Natural killer cell (primary cell): ENCODE results near the gene CRAMP1. TPM values are rescaled to one million over a fixed set of nuclear protein-coding genes. Genes with fewer than 3 reads are reported as not detected.

Experiments
- ATAC-seq, 3 donors: fragments of 150-1000 bp in 2 of 3; fragments of 200-7000 bp in 1 of 3; cut with Tn5 transposase; 1 replicate in 1 of 3; 2 replicates in 2 of 3; pipeline ENCODE4 v1.10.0; 2021; ENCODE audit warnings: mild to moderate bottlenecking in 2 of 3, moderate library complexity in 2 of 3
- DNase-seq, 2 donors: peaks; one replicate each; pipeline versions ENCODE4 v3.0.0 to v3.0.0-alpha.2; 2013 to 2021; ENCODE audit warnings: mixed read lengths in 1 of 2
- H3K27ac ChIP-seq: one replicate; pipeline ENCODE4 v1.5.1; 2013; ENCODE audit warnings: mild to moderate bottlenecking, low read length
- H3K27me3 ChIP-seq: one replicate; pipeline ENCODE4 v1.6.1; 2013; ENCODE audit warnings: low read length; ENCODE audit not compliant: control insufficient read depth, insufficient read depth
- H3K36me3 ChIP-seq: one replicate; pipeline ENCODE4 v1.6.1; 2013; ENCODE audit warnings: low read length; ENCODE audit not compliant: control insufficient read depth, insufficient read depth
- H3K4me1 ChIP-seq: one replicate; pipeline ENCODE4 v1.6.1; 2013; ENCODE audit warnings: low read length; ENCODE audit not compliant: control insufficient read depth, insufficient read depth
- H3K4me3 ChIP-seq: one replicate; pipeline ENCODE4 v1.5.1; 2013; ENCODE audit warnings: low read length
- H3K9me3 ChIP-seq: one replicate; pipeline ENCODE4 v1.6.1; 2013; ENCODE audit warnings: low read length; ENCODE audit not compliant: control insufficient read depth, insufficient read depth
- H3K27ac Mint-ChIP-seq, 2 donors: one replicate each; pipeline ENCODE4 v1.8.0; 2022; ENCODE audit warnings: mild to moderate bottlenecking in 2 of 2, mixed read lengths in 2 of 2, moderate library complexity in 1 of 2
- H3K27me3 Mint-ChIP-seq, 2 donors: one replicate each; pipeline ENCODE4 v1.8.0; 2022; ENCODE audit warnings: low read depth in 2 of 2, mixed read lengths in 2 of 2
- H3K36me3 Mint-ChIP-seq: one replicate; pipeline ENCODE4 v1.8.0; 2022; ENCODE audit warnings: mixed read lengths
- H3K4me1 Mint-ChIP-seq, 2 donors: one replicate each; pipeline ENCODE4 v1.8.0; 2022; ENCODE audit warnings: mixed read lengths in 2 of 2
- H3K4me3 Mint-ChIP-seq: one replicate; pipeline ENCODE4 v1.8.0; 2022; ENCODE audit warnings: mild to moderate bottlenecking, moderate library complexity, mixed read lengths
- H3K9me3 Mint-ChIP-seq, 2 donors: one replicate each; pipeline ENCODE4 v1.8.0; 2022; ENCODE audit warnings: mixed read lengths in 2 of 2
- CTCF ChIP-seq: fragments of 200-600 bp; IDR thresholded peaks from one replicate; pipeline ENCODE4 v1.8.0; 2022; ENCODE audit warnings: antibody characterized with exemption
- WGBS: methylation state at CpG from one replicate; pipeline ENCODE4 v1.1.7; 2013; ENCODE audit warnings: missing lambda C conversion rate; ENCODE audit not compliant: insufficient coverage; 5-methylcytosine and 5-hydroxymethylcytosine counted together
- intact Hi-C: fragments of 100-400 bp; cut with micrococcal nuclease; formaldehyde crosslinking; loops from one replicate; pipeline ENCODE4 v1.14.2; 2022
- total RNA-seq, 4 donors: library from RNA; stranded (reverse); fragments of 120-200 nt in 1 of 4; gene quantifications; one replicate each; pipeline versions ENCODE4 v1.2.3 to v1.2.4, GENCODE V29; 2013 to 2022

The CRAMP1 gene
- total RNA-seq, 3 donors from 2014 or later (not counting 1 experiment from before 2014, with no cell fraction given): 47.8 to 49.8 (median 49.6) TPM

DNA sequence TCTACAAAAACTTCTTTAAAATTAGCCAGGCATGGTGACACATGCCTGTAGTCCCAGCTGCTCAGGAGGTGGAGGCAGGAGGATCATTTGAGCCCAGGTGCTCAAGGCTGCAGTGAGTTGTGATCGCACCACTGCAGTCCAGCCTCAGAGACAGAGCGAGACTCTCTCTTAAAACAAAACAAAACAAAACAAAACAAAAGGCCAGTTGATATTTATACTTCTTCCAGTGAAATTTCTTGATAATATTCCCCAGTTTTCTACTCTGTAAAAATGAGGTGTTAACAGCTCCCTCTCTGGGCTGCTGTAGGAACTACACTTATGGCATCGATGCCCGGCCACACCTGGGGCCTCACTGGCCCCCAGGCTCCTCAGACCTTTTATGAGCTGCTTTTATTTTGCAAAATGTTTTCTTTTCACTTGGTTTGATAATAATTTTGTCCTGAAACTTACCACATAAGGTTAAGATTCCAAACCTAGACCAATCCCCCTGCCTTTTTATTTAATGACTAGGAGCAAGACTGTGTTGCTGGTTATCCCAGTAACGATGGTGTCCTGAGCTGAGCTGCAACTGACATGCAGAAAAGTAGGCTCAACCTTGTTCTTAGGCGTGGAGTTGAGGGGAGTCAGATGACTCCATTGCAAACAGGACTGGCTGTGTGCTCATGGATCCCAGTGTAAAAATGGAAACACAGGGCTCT is 111.4 kb downstream of the CRAMP1 start:
- Histone ChIP-seq H3K27me3 (no peaks in the 10 kb centered on the region), H3K27ac (peak overlapping the region; percentile 43), H3K4me1 (peaks cover 56% of the 10 kb centered on the region), H3K4me3 (no peak overlapping the region), H3K9me3 (no peaks in the 10 kb centered on the region), H3K36me3 (peaks cover 32% of the 10 kb centered on the region)
- ATAC-seq (peak; percentile 46 to 60 (median 51)), DNase-seq (peak in 1 of 2 donors; percentile 73)
- intact Hi-C loops: loop anchor here (1.0 kb wide), 1 partner anchor 11 kb away; no protein-coding TSS in a partner anchor
- H3K27ac Mint-ChIP-seq: peak overlapping the region; percentile 70 to 85
- H3K27me3 Mint-ChIP-seq: no peaks in the 10 kb centered on the region
- WGBS: 65% methylated on average over 6 of the region's 6 CpGs
- H3K36me3 Mint-ChIP-seq: no peaks in the 10 kb centered on the region
- peak; percentile 81 for TF ChIP-seq CTCF
- no peaks in the 10 kb centered on the region for H3K9me3 Mint-ChIP-seq
- H3K4me1 Mint-ChIP-seq: peaks cover 38 to 41% of the 10 kb centered on the region in 2 donors
- H3K4me3 Mint-ChIP-seq: peak overlapping the region; percentile 80

GRCh38 chr16:1724491-1724890 is 112.3 kb downstream of the CRAMP1 start:
- no peak for DNase-seq
- 97% methylated on average over 12 of the region's 12 CpGs for WGBS
- Histone ChIP-seq H3K4me1 (peaks cover 47% of the 10 kb centered on the region), H3K9me3 (no peaks in the 10 kb centered on the region), H3K36me3 (peaks cover 39% of the 10 kb centered on the region), H3K27me3 (no peaks in the 10 kb centered on the region), H3K4me3 (no peak overlapping the region), H3K27ac (no peak overlapping the region)
- Mint-ChIP-seq H3K4me3 (no peak overlapping the region), H3K27ac (no peak overlapping the region), H3K4me1 (peaks cover 31 to 32% of the 10 kb centered on the region in 2 donors), H3K36me3 (no peaks in the 10 kb centered on the region), H3K9me3 (no peaks in the 10 kb centered on the region), H3K27me3 (no peaks in the 10 kb centered on the region)
- ATAC-seq: no peak
- no peak for TF ChIP-seq CTCF
- intact Hi-C loops: no loop called here

- H3K4me3 Mint-ChIP-seq: no peak overlapping the region
- H3K9me3 ChIP-seq: no peaks in the 10 kb centered on the region
- no peaks in the 10 kb centered on the region for H3K9me3 Mint-ChIP-seq
- no peaks in the 10 kb centered on the region for H3K36me3 Mint-ChIP-seq
- H3K27me3 Mint-ChIP-seq: no peaks in the 10 kb centered on the region
- H3K4me1 ChIP-seq: peaks cover 25% of the 10 kb centered on the region
- H3K27ac ChIP-seq: no peak overlapping the region
- peak overlapping the region in 1 of 2 donors; percentile 67 for H3K27ac Mint-ChIP-seq
- peaks cover 50% of the 10 kb centered on the region for H3K36me3 ChIP-seq
- no peaks in the 10 kb centered on the region for H3K27me3 ChIP-seq
- H3K4me3 ChIP-seq: no peak overlapping the region
- ATAC-seq: no peak
- 97% methylated on average over 32 of the region's 32 CpGs for WGBS
- DNase-seq: no peak
- TF ChIP-seq CTCF: no peak
- intact Hi-C loops: no loop called here
- peaks cover 19 to 20% of the 10 kb centered on the region in 2 donors for H3K4me1 Mint-ChIP-seq
Measured at GRCh38 chr16:1726661-1727502, 114.7 kb downstream of the CRAMP1 start.

Other genes with a start within 250 kb of the CRAMP1 start
- 100 to 1,000 TPM; 114 to 130 (median 127) TPM for gene UNKL, start 197.7 kb upstream of the CRAMP1 start, total RNA-seq
- gene UQCC4, start 191.6 kb upstream of the CRAMP1 start, total RNA-seq: 10 to 100 TPM; 10.9 to 13.6 (median 11.5) TPM
- under 1 TPM; 0.68 to 0.96 (median 0.83) TPM for gene PERCC1, start 181.3 kb upstream of the CRAMP1 start, total RNA-seq
- 1 to 10 TPM in 2 of 3 donors, under 1 TPM in 1; 0.88 to 1.8 (median 1.6) TPM for gene CCDC154, start 167.8 kb upstream of the CRAMP1 start, total RNA-seq
- gene CLCN7, start 137.3 kb upstream of the CRAMP1 start, total RNA-seq: 100 to 1,000 TPM; 117 to 125 (median 118) TPM
- under 1 TPM in 1 of 3 donors, not detected in 2; 0.31 TPM for gene PTX4, start 123.4 kb upstream of the CRAMP1 start, total RNA-seq
- 10 to 100 TPM; 45.5 to 50.0 (median 46.5) TPM for gene TELO2, start 119.0 kb upstream of the CRAMP1 start, total RNA-seq
- gene TMEM204, start 78.7 kb upstream of the CRAMP1 start, total RNA-seq: 10 to 100 TPM in 1 of 3 donors, 1 to 10 TPM in 2; 3.3 to 14.1 (median 7.8) TPM
- 1 to 10 TPM; 6.5 to 8.9 (median 6.5) TPM for gene IFT140, start 288 bp upstream of the CRAMP1 start, total RNA-seq
- 10 to 100 TPM; 12.2 to 28.4 (median 14.2) TPM for gene JPT2, start 65.9 kb downstream of the CRAMP1 start, total RNA-seq
- 100 to 1,000 TPM; 272 to 291 (median 285) TPM for gene MAPK8IP3, start 93.8 kb downstream of the CRAMP1 start, total RNA-seq
- 10 to 100 TPM; 40.6 to 50.3 (median 46.2) TPM for gene NME3, start 159.2 kb downstream of the CRAMP1 start, total RNA-seq
- gene EME2, start 160.4 kb downstream of the CRAMP1 start, total RNA-seq: 10 to 100 TPM; 30.0 to 33.8 (median 30.1) TPM
- 10 to 100 TPM; 26.5 to 42.0 (median 41.4) TPM for gene MRPS34, start 160.8 kb downstream of the CRAMP1 start, total RNA-seq
- gene SPSB3, start 170.2 kb downstream of the CRAMP1 start, total RNA-seq: 100 to 1,000 TPM; 100 to 122 (median 110) TPM
- gene NUBP2, start 170.6 kb downstream of the CRAMP1 start, total RNA-seq: 10 to 100 TPM; 39.5 to 51.9 (median 49.4) TPM
- 1 to 10 TPM in 1 of 3 donors, under 1 TPM in 2; 0.47 to 1.1 (median 0.70) TPM for gene IGFALS, start 181.3 kb downstream of the CRAMP1 start, total RNA-seq
- gene HAGH, start 214.5 kb downstream of the CRAMP1 start, total RNA-seq: 10 to 100 TPM; 27.8 to 38.4 (median 37.5) TPM
- gene FAHD1, start 214.8 kb downstream of the CRAMP1 start, total RNA-seq: 10 to 100 TPM in 1 of 3 donors, 1 to 10 TPM in 2; 5.3 to 10.6 (median 7.4) TPM